Stomach (tissue), 9 donors: ENCODE measurements around the gene PSRC1. TPM values are rescaled to one million over a fixed set of nuclear protein-coding genes. Genes with fewer than 3 reads are reported as not detected.

Experiments used
- DNase-seq, 2 donors: peaks; one replicate each; pipeline versions ENCODE4 v3.0.0 to v3.0.0-alpha.2; 2013 to 2019
- H3K27ac ChIP-seq, 5 donors: fragments of 200-600 bp in 4 of 5; sonication (generic) in 4 of 5; one replicate each; pipeline ENCODE4 v1.5.1; 2013 to 2019; ENCODE audit warnings: mild to moderate bottlenecking in 1 of 5, moderate library complexity in 1 of 5
- H3K27me3 ChIP-seq, 3 donors: fragments of 200-600 bp; sonication (generic); one replicate each; pipeline ENCODE4 v1.5.1; 2017 to 2019; ENCODE audit warnings: mixed run types in 1 of 3
- H3K36me3 ChIP-seq, 4 donors: fragments of 200-600 bp; sonication (generic); 1 replicate in 3 of 4; 2 replicates in 1 of 4; pipeline ENCODE4 v1.5.1; 2016 to 2019
- H3K4me1 ChIP-seq, 4 donors: fragments of 200-600 bp; sonication (generic); one replicate each; pipeline ENCODE4 v1.5.1; 2016 to 2019
- H3K4me3 ChIP-seq, 4 donors: fragments of 200-600 bp; sonication (generic) in 3 of 4; one replicate each; pipeline ENCODE4 v1.5.1; 2016 to 2019; ENCODE audit warnings: mild to moderate bottlenecking in 1 of 4
- H3K9me3 ChIP-seq, 4 donors: fragments of 200-600 bp; sonication (generic); one replicate each; pipeline ENCODE4 v1.5.1; 2016 to 2019
- CTCF ChIP-seq, 7 experiments: fragments of 450-650 bp in 4 of 7; fragments of 200-600 bp in 3 of 7; sonication (generic) in 3 of 7; IDR thresholded peaks; one replicate each; pipeline ENCODE4 v1.5.1; 2016 to 2019; ENCODE audit warnings: antibody characterized with exemption in 7 of 7, control low read depth in 2 of 7, mild to moderate bottlenecking in 1 of 7
- EP300 ChIP-seq: sonication (generic); formaldehyde crosslinking; IDR thresholded peaks from one replicate; pipeline ENCODE4 v1.6.1; 2017; ENCODE audit warnings: antibody characterized with exemption
- POLR2A ChIP-seq, 4 donors: fragments of 450-650 bp; IDR thresholded peaks; one replicate each; pipeline ENCODE4 v1.6.1; 2016; ENCODE audit warnings: antibody characterized with exemption in 4 of 4, control low read depth in 2 of 4, mild to moderate bottlenecking in 1 of 4, moderate library complexity in 1 of 4
- POLR2AphosphoS5 ChIP-seq, 3 donors: sonication (generic); formaldehyde crosslinking; IDR thresholded peaks; one replicate each; pipeline ENCODE4 v1.6.1; 2016; ENCODE audit warnings: antibody characterized with exemption in 3 of 3
- WGBS, 5 donors: extraction: QIAGEN DNeasy Blood & Tissue Kit in 3 of 5; methylation state at CpG; one replicate each; pipeline versions ENCODE4 v1.1.5 to v1.1.7; 2013 to 2018; 5-methylcytosine and 5-hydroxymethylcytosine counted together
- intact Hi-C: fragments of 100-400 bp; cut with DNase I; formaldehyde crosslinking; loops from one replicate; pipeline ENCODE4 v1.15.1; 2023; ENCODE audit warnings: low total_unique reads
- polyA plus RNA-seq, 3 donors: library from polyadenylated mRNA; stranded (reverse); fragments of 200-250 nt; gene quantifications; one replicate each; pipeline ENCODE4 v1.2.3, GENCODE V29; 2013
- total RNA-seq, 5 donors: library from RNA; depleted of rRNA; stranded (reverse); fragments of >200 nt; gene quantifications; one replicate each; pipeline versions ENCODE4 v1.1.0 to v1.2.3, GENCODE V29; 2014 to 2016
- donor health status: healthy with polysubstance abuse.
- donor health status: Bipolar disorder and iron deficiency.
- donor health status: healthy.

The PSRC1 gene
- total and polyA plus RNA-seq, 8 donors, result 0.29 to 18.7 (median 3.6) TPM; not detected in 1

DNA sequence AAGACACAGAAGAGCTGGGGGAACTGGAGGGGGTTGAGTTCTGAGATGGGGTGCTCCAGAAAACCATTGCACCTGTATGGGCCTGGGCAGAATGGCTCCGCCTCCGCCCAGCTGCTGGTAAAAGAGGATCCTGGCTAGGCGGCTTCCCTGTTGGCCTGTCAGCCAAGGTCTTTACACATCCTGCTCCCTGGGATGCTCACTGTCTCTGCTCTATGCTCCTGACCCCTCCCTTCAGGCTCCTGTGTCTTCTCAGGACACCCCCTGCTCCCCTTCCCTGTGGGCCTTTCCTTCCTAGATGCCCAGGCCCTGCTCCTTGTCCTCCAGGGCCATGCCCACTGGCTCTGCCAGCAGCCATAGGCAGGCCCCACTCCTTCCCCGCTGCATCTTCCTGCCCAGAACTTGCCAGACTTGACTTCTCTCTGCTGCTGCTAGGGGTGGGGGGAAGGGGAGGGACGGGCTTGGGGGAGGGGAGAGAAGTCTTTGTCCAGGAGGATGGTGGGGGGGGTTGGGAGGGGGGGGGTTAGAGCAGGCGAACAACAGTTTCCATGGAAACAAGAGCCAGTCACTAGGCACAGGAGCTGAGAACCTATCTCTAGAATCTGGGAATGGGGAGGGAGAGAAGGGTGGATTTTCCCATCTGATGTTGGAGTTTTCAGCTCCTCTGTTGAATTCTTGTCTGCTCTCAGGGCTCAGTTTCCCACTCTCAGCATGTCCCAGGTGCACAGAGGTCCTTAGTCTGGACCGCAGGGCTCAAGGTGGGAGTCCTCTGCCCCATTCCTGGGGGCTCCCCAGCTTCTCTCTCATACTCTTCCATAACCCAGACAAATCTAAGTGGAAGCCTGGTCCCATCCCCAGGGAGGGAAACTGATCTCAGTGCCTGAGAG lies 23.0 kb downstream of the PSRC1 start:
- H3K27ac ChIP-seq, result no peak overlapping the region
- H3K4me1 ChIP-seq, result peaks cover 1 to 22% (median 15%) of the 10 kb centered on the region in 4 donors
- 73 to 90% (median 82%) methylated on average over 6 to 7 of the region's 7 CpGs for WGBS, 5 donors
- TF ChIP-seq POLR2A (IDR thresholded peaks at IDR 0.05) (no peak), EP300 (no peak), POLR2AphosphoS5 (IDR thresholded peaks at IDR 0.05) (no peak), CTCF (IDR thresholded peaks at IDR 0.05) (no peak)
- DNase-seq, result no peak
- H3K9me3 ChIP-seq, result no peaks in the 10 kb centered on the region
- no peak overlapping the region for H3K4me3 ChIP-seq
- no peaks in the 10 kb centered on the region for H3K27me3 ChIP-seq
- peaks cover 0 to 34% (median 19%) of the 10 kb centered on the region in 4 donors for H3K36me3 ChIP-seq
- intact Hi-C loops, result loop anchor here (5.0 kb wide), 1 partner anchor 142 kb away; no protein-coding TSS in a partner anchor

GRCh38 chr1:109258481-109259466 lies 24.2 kb downstream of the PSRC1 start:
- no peak for TF ChIP-seq EP300
- TF ChIP-seq CTCF (IDR thresholded peaks at IDR 0.05), result no peak
- no peak for TF ChIP-seq POLR2AphosphoS5 (IDR thresholded peaks at IDR 0.05)
- no peak for TF ChIP-seq POLR2A (IDR thresholded peaks at IDR 0.05)
- intact Hi-C loops, result no loop called here
- Histone ChIP-seq H3K9me3 (no peaks in the 10 kb centered on the region), H3K27ac (no peak overlapping the region), H3K36me3 (peaks cover 0 to 34% (median 17%) of the 10 kb centered on the region in 4 donors), H3K27me3 (no peaks in the 10 kb centered on the region), H3K4me3 (no peak overlapping the region), H3K4me1 (peaks cover 13 to 27% (median 23%) of the 10 kb centered on the region in 4 donors)
- WGBS, 5 donors, result 90 to 91% (median 91%) methylated on average over 40 to 69 of the region's 69 CpGs
- DNase-seq, result no peak

- Histone ChIP-seq H3K27me3 (no peaks in the 10 kb centered on the region), H3K4me3 (no peak overlapping the region), H3K9me3 (no peaks in the 10 kb centered on the region), H3K36me3 (peaks cover 0 to 34% (median 17%) of the 10 kb centered on the region in 4 donors), H3K27ac (no peak overlapping the region), H3K4me1 (peaks cover 13 to 32% (median 24%) of the 10 kb centered on the region in 4 donors)
- 76 to 88% (median 88%) methylated on average over 14 to 15 of the region's 15 CpGs for WGBS, 5 donors
- intact Hi-C loops, result no loop called here
- DNase-seq, result no peak
- TF ChIP-seq POLR2A (IDR thresholded peaks at IDR 0.05) (no peak), POLR2AphosphoS5 (IDR thresholded peaks at IDR 0.05) (no peak), EP300 (no peak), CTCF (IDR thresholded peaks at IDR 0.05) (no peak)
Observed at GRCh38 chr1:109257682-109258421, 25.1 kb downstream of the PSRC1 start.
